Measurements from ENCODE around the gene RBAK. TPM values are rescaled to one million over a fixed set of nuclear protein-coding genes. Genes with fewer than 3 reads are reported as not detected.

RBAK gene
- 10 to 100 TPM in 1 of 2 donors, 1 to 10 TPM in 1; 8.3 to 15.9 TPM for total RNA-seq

- DNase-seq (ENCODE audit: low spot score): peak; percentile 73
- Histone ChIP-seq H3K36me3 (peaks cover 16% of the 10 kb centered on the region), H3K4me3 (peak within 1 kb of the TSS; percentile 79), H3K27me3 (replicated peaks; ENCODE audit: insufficient read depth) (no peaks in the 10 kb centered on the region), H3K27ac (peak within 1 kb of the TSS; percentile 40 to 67), H3K9me3 (no peaks in the 10 kb centered on the region), H3K4me1 (ENCODE audit: control insufficient read depth in 1 of 2, low read depth in 2 of 2) (peaks cover 0 to 18% of the 10 kb centered on the region in 2 donors)
- peak; percentile 69 for ATAC-seq (ENCODE audit: insufficient number of reproducible peaks, low FRiP score, low read depth)
- no peak for TF ChIP-seq CTCF (IDR thresholded peaks at IDR 0.05)
Measured at GRCh38 chr7:5045558-5046396, at the start of gene RBAK. Gene RBAK (plus strand): TSS chr7:5045860. CDS start chr7:5048077, 2,217 bp downstream.

- TF ChIP-seq CTCF (IDR thresholded peaks at IDR 0.05): no peak
- no peaks in the 10 kb centered on the region for H3K27me3 ChIP-seq (replicated peaks; ENCODE audit: insufficient read depth)
- H3K9me3 ChIP-seq: no peaks in the 10 kb centered on the region
- H3K27ac ChIP-seq: no peak overlapping the region
- ATAC-seq (ENCODE audit: insufficient number of reproducible peaks, low FRiP score, low read depth) (no peak), DNase-seq (ENCODE audit: low spot score) (no peak)
- H3K4me1 ChIP-seq (ENCODE audit: control insufficient read depth in 1 of 2, low read depth in 2 of 2): no peaks in the 10 kb centered on the region
- H3K36me3 ChIP-seq: peaks cover 30% of the 10 kb centered on the region
- H3K4me3 ChIP-seq: no peak overlapping the region
Measured at GRCh38 chr7:4996696-4997222, 48.9 kb upstream of the RBAK start.

GRCh38 chr7:4998244-4998643 is 47.4 kb upstream of the RBAK start:
- H3K4me3 ChIP-seq: no peak overlapping the region
- no peak for TF ChIP-seq CTCF (IDR thresholded peaks at IDR 0.05)

GRCh38 chr7:4998910-4999309 is 46.8 kb upstream of the RBAK start:
- no peak for DNase-seq (ENCODE audit: low spot score)
- H3K9me3 ChIP-seq: no peaks in the 10 kb centered on the region
- no peak overlapping the region for H3K27ac ChIP-seq
- H3K4me1 ChIP-seq (ENCODE audit: control insufficient read depth in 1 of 2, low read depth in 2 of 2): no peaks in the 10 kb centered on the region
- no peak overlapping the region for H3K4me3 ChIP-seq
- peaks cover 29% of the 10 kb centered on the region for H3K36me3 ChIP-seq
- H3K27me3 ChIP-seq (replicated peaks; ENCODE audit: insufficient read depth): no peaks in the 10 kb centered on the region
- ATAC-seq (ENCODE audit: insufficient number of reproducible peaks, low FRiP score, low read depth): no peak
- no peak for TF ChIP-seq CTCF (IDR thresholded peaks at IDR 0.05)

More at GRCh38 chr7:4998244-4998643, 47.4 kb upstream of the RBAK start:
- Histone ChIP-seq H3K9me3 (no peaks in the 10 kb centered on the region), H3K27me3 (replicated peaks; ENCODE audit: insufficient read depth) (no peaks in the 10 kb centered on the region), H3K27ac (no peak overlapping the region), H3K4me1 (ENCODE audit: control insufficient read depth in 1 of 2, low read depth in 2 of 2) (no peaks in the 10 kb centered on the region), H3K36me3 (peaks cover 29% of the 10 kb centered on the region)
- ATAC-seq (ENCODE audit: insufficient number of reproducible peaks, low FRiP score, low read depth) (no peak), DNase-seq (ENCODE audit: low spot score) (no peak)

GRCh38 chr7:4999369-4999950 is 46.2 kb upstream of the RBAK start:
- Histone ChIP-seq H3K4me3 (no peak overlapping the region), H3K27me3 (replicated peaks; ENCODE audit: insufficient read depth) (no peaks in the 10 kb centered on the region), H3K36me3 (peaks cover 29% of the 10 kb centered on the region), H3K9me3 (no peaks in the 10 kb centered on the region), H3K27ac (no peak overlapping the region), H3K4me1 (ENCODE audit: control insufficient read depth in 1 of 2, low read depth in 2 of 2) (no peaks in the 10 kb centered on the region)
- no peak for TF ChIP-seq CTCF (IDR thresholded peaks at IDR 0.05)
- no peak for DNase-seq (ENCODE audit: low spot score)
- ATAC-seq (ENCODE audit: insufficient number of reproducible peaks, low FRiP score, low read depth): no peak

All from thoracic aorta (tissue), 2 donors.